IMR-90 (cell line): Measurements from ENCODE around the gene ZNF213. TPM values are rescaled to one million over a fixed set of nuclear protein-coding genes. Genes with fewer than 3 reads are reported as not detected.
A peak's percentile ranks its signal among the peaks of the same experiment; 100 is the strongest.

Experiments used
- ATAC-seq: fragments of 200-7000 bp; cut with Tn5 transposase; 2 replicates; pipeline ENCODE4 v1.9.1; 2020; ENCODE audit warnings: low read depth, mild to moderate bottlenecking, moderate library complexity
- BruUV-seq: library from RNA; stranded (reverse); fragments of 400-500 nt; replicated peaks from 2 replicates; lab custom pipeline; 2021; lab: Mats Ljungman, UMichigan
- CTCF ChIA-PET: fragments of 300-600 bp; formaldehyde crosslinking; extraction: SDS; loops from one replicate; lab custom pipeline; 2021; ENCODE audit warnings: antibody characterized with exemption; lab: Yijun Ruan, JAX
- POLR2A ChIA-PET: fragments of 300-600 bp; sonication (Branson Sonifier 250); formaldehyde crosslinking; loops from one replicate; lab custom pipeline; 2022; ENCODE audit warnings: antibody characterized with exemption; ENCODE audit not compliant: unreplicated experiment; lab: Charles Lee
- DNase-seq: peaks from one replicate; pipeline ENCODE4 v3.0.0; 2013
- H2AFZ ChIP-seq: replicated peaks from 2 replicates; pipeline ENCODE3; 2013; ENCODE audit warnings: low read length, mild to moderate bottlenecking; ENCODE audit not compliant: poor library complexity
- H2AK5ac ChIP-seq: 2 replicates; pipeline ENCODE4 v1.6.1; 2013; ENCODE audit warnings: low read depth, low read length, inconsistent platforms
- H2AK9ac ChIP-seq: replicated peaks from 2 replicates; pipeline ENCODE3; 2013; ENCODE audit warnings: mild to moderate bottlenecking, low read depth, low read length, moderate library complexity; ENCODE audit not compliant: poor library complexity
- H2BK120ac ChIP-seq: 2 replicates; pipeline ENCODE4 v1.6.1; 2013; ENCODE audit warnings: low read depth, low read length, inconsistent platforms
- H2BK15ac ChIP-seq: 3 replicates; pipeline ENCODE4 v1.6.1; 2013; ENCODE audit warnings: low read depth, low read length, inconsistent platforms
- H2BK20ac ChIP-seq: 2 replicates; pipeline ENCODE4 v1.6.1; 2013; ENCODE audit warnings: low read depth, mild to moderate bottlenecking, inconsistent platforms, low read length, moderate library complexity
- H2BK5ac ChIP-seq: 2 replicates; pipeline ENCODE4 v1.6.1; 2013; ENCODE audit warnings: mild to moderate bottlenecking, low read depth, low read length, inconsistent platforms; ENCODE audit not compliant: poor library complexity, severe bottlenecking
- H3K14ac ChIP-seq: replicated peaks from 2 replicates; pipeline ENCODE4 v1.6.1; 2013; ENCODE audit warnings: low read depth, low read length, inconsistent platforms
- H3K18ac ChIP-seq: 2 replicates; pipeline ENCODE4 v1.6.1; 2013; ENCODE audit warnings: low read depth, low read length, control low read depth
- H3K23ac ChIP-seq: 2 replicates; pipeline ENCODE4 v1.6.1; 2013; ENCODE audit warnings: low read depth, low read length, inconsistent platforms
- H3K27ac ChIP-seq: 2 replicates; pipeline ENCODE4 v1.5.1; 2013; ENCODE audit warnings: mild to moderate bottlenecking, control low read depth, low read length; ENCODE audit not compliant: insufficient read depth
- H3K27me3 ChIP-seq: 2 replicates; pipeline ENCODE4 v1.6.1; 2013; ENCODE audit warnings: low read length; ENCODE audit not compliant: control insufficient read depth, insufficient read depth
- H3K36me3 ChIP-seq: 2 replicates; pipeline ENCODE4 v1.6.1; 2013; ENCODE audit warnings: low read length, mixed read lengths; ENCODE audit not compliant: control insufficient read depth, insufficient read depth
- H3K4ac ChIP-seq: 2 replicates; pipeline ENCODE4 v1.6.1; 2013; ENCODE audit warnings: low read depth, low read length, inconsistent platforms
- H3K4me1 ChIP-seq: 2 replicates; pipeline ENCODE4 v1.6.1; 2013; ENCODE audit warnings: low read length, mixed read lengths; ENCODE audit not compliant: control insufficient read depth, insufficient read depth
- H3K4me2 ChIP-seq: 2 replicates; pipeline ENCODE4 v1.6.1; 2013; ENCODE audit warnings: low read depth, mild to moderate bottlenecking, control low read depth, low read length, moderate library complexity
- H3K4me3 ChIP-seq: 2 replicates; pipeline ENCODE4 v1.5.1; 2013; ENCODE audit warnings: low read depth, mild to moderate bottlenecking, control low read depth, low read length, moderate library complexity; ENCODE audit not compliant: insufficient read depth
- H3K56ac ChIP-seq: 2 replicates; pipeline ENCODE4 v1.6.1; 2013; ENCODE audit warnings: low read length, inconsistent platforms; ENCODE audit not compliant: insufficient read depth; ENCODE audit errors: extremely low read depth
- H3K79me1 ChIP-seq, 2 experiments: 2 replicates each; pipeline ENCODE4 v1.6.1; 2013; ENCODE audit warnings: low read length in 2 of 2, inconsistent platforms in 1 of 2, low read depth in 1 of 2
- H3K9ac ChIP-seq: 2 replicates; pipeline ENCODE4 v1.6.1; 2013; ENCODE audit warnings: low read depth, low read length, control low read depth
- H3K9me1 ChIP-seq: 2 replicates; pipeline ENCODE4 v1.6.1; 2013; ENCODE audit warnings: low read length, inconsistent platforms; ENCODE audit not compliant: insufficient read depth
- H3K9me3 ChIP-seq: 2 replicates; pipeline ENCODE4 v1.6.1; 2013; ENCODE audit warnings: low read length; ENCODE audit not compliant: control insufficient read depth, insufficient read depth
- H4K20me1 ChIP-seq: 2 replicates; pipeline ENCODE4 v1.6.1; 2013; ENCODE audit warnings: low read length, inconsistent platforms; ENCODE audit not compliant: insufficient read depth
- H4K5ac ChIP-seq: 2 replicates; pipeline ENCODE4 v1.6.1; 2013; ENCODE audit warnings: mild to moderate bottlenecking, low read depth, low read length, control low read depth
- H4K8ac ChIP-seq, 2 experiments: 2 replicates each; pipeline ENCODE4 v1.6.1; 2013; ENCODE audit warnings: low read depth in 2 of 2, low read length in 2 of 2, control low read depth in 1 of 2, inconsistent platforms in 1 of 2
- H4K91ac ChIP-seq: 2 replicates; pipeline ENCODE4 v1.6.1; 2013; ENCODE audit warnings: low read depth, low read length, inconsistent platforms; ENCODE audit not compliant: insufficient read depth
- BHLHE40 ChIP-seq: fragments of 150-350 bp; IDR thresholded peaks from 2 replicates; pipeline ENCODE4 v1.6.1; 2016; ENCODE audit warnings: mild to moderate bottlenecking, low read depth, low read length
- CEBPB ChIP-seq: IDR thresholded peaks from 2 replicates; pipeline ENCODE4 v1.6.1; 2012; ENCODE audit warnings: low read depth, low read length, improper control_type of control experiment
- CTCF ChIP-seq: conservative IDR thresholded peaks from 2 replicates; pipeline ENCODE4 v1.5.1; 2012; ENCODE audit warnings: mild to moderate bottlenecking, low read depth, low read length, improper control_type of control experiment
- FOS ChIP-seq: fragments of 150-350 bp; IDR thresholded peaks from 2 replicates; pipeline ENCODE4 v1.6.1; 2016; ENCODE audit warnings: low read depth, low read length
- MAFK ChIP-seq: IDR thresholded peaks from 2 replicates; pipeline ENCODE4 v1.6.1; 2012; ENCODE audit warnings: low read depth, low read length, improper control_type of control experiment
- MAZ ChIP-seq: IDR thresholded peaks from 2 replicates; pipeline ENCODE4 v1.6.1; 2012; ENCODE audit warnings: low read depth, mild to moderate bottlenecking, low read length, improper control_type of control experiment, moderate library complexity, borderline replicate concordance
- MXI1 ChIP-seq: IDR thresholded peaks from 2 replicates; pipeline ENCODE4 v1.6.1; 2012; ENCODE audit warnings: low read depth, mild to moderate bottlenecking, low read length, moderate library complexity, borderline replicate concordance
- POLR2A ChIP-seq: IDR thresholded peaks from 2 replicates; pipeline ENCODE4 v1.6.1; 2012; ENCODE audit warnings: mild to moderate bottlenecking, low read depth, low read length
- RAD21 ChIP-seq: IDR thresholded peaks from 2 replicates; pipeline ENCODE4 v1.6.1; 2012; ENCODE audit warnings: low read length, improper control_type of control experiment
- RFX5 ChIP-seq: IDR thresholded peaks from 2 replicates; pipeline ENCODE4 v1.8.0; 2012; ENCODE audit warnings: low read depth, mild to moderate bottlenecking, low read length, moderate library complexity
- USF2 ChIP-seq: fragments of 150-350 bp; IDR thresholded peaks from 2 replicates; pipeline ENCODE4 v1.6.1; 2017; ENCODE audit warnings: mild to moderate bottlenecking, antibody characterized with exemption, low read length, low read depth
- WGBS, 2 experiments: methylation state at CpG; one replicate each; pipeline versions ENCODE4 v1.1.5 to v1.1.7; 2013; ENCODE audit warnings: missing lambda C conversion rate in 2 of 2; ENCODE audit not compliant: insufficient read length in 1 of 2; ENCODE audit errors: extremely low coverage in 2 of 2; 5-methylcytosine and 5-hydroxymethylcytosine counted together
- dilution Hi-C: fragments of 300-500 bp; cut with HindIII; formaldehyde crosslinking; loops from one replicate; pipeline ENCODE4 v1.14.3; 2018; ENCODE audit warnings: low sequenced_read_pairs; ENCODE audit not compliant: unreplicated experiment
- in situ Hi-C: fragments of 300-500 bp; cut with MboI; formaldehyde crosslinking; loops from 3 replicates; pipeline ENCODE4 v1.14.3; 2019; ENCODE audit warnings: low sequenced_read_pairs, inconsistent platforms, mixed read lengths
- intact Hi-C: fragments of 100-400 bp; cut with micrococcal nuclease; formaldehyde crosslinking; loops from 2 replicates; pipeline ENCODE4 v1.10.0; 2022
- polyA plus RNA-seq, 3 experiments: library from polyadenylated mRNA; depleted of rRNA; stranded (reverse); fragments of >200 nt; gene quantifications; 2 replicates each; pipeline ENCODE4 v1.2.3, GENCODE V29; 2012; ENCODE audit warnings: low replicate concordance in 1 of 3
- total RNA-seq: library from RNA; depleted of rRNA; stranded (reverse); fragments of >200 nt; gene quantifications from 2 replicates; pipeline ENCODE4 v1.2.3, GENCODE V29; 2012

ZNF213 gene
- total and polyA plus RNA-seq, 2 of the 4 experiments (the other 2 are of a cell fraction) = 0.72 to 4.0 TPM

- Histone ChIP-seq H3K9me3 (no peaks in the 10 kb centered on the region), H2BK15ac (no peak overlapping the region), H3K79me1 (no peaks in the 10 kb centered on the region), H3K36me3 (no peaks in the 10 kb centered on the region), H2BK5ac (no peak overlapping the region), H2AK5ac (no peak overlapping the region), H3K4me1 (peaks cover 4% of the 10 kb centered on the region), H3K9ac (no peak overlapping the region), H4K5ac (no peak overlapping the region), H4K91ac (no peak overlapping the region), H2BK120ac (no peak overlapping the region), H3K27ac (no peak overlapping the region), H3K14ac (no peak overlapping the region), H2BK20ac (no peak overlapping the region), H3K4me2 (no peak overlapping the region), H2AK9ac (no peak overlapping the region), H3K56ac (no peak overlapping the region), H4K8ac (no peak overlapping the region), H3K4ac (no peak overlapping the region), H3K4me3 (no peak overlapping the region), H3K27me3 (peaks cover 9% of the 10 kb centered on the region; the same call in 1 of the 2 replicates), H3K23ac (no peak overlapping the region), H4K20me1 (no peaks in the 10 kb centered on the region), H3K9me1 (peaks cover 7% of the 10 kb centered on the region; the same call in 1 of the 2 replicates), H2AFZ (peak overlapping the region; percentile 10), H3K18ac (no peak overlapping the region)
- intact Hi-C loops (no loop called here), dilution Hi-C loops (no loop called here), in situ Hi-C loops (no loop called here)
- CTCF ChIA-PET = no interaction called here
- ATAC-seq (no peak), DNase-seq (no peak)
- POLR2A ChIA-PET = no interaction called here
- no TSS peak for BruUV-seq
- TF ChIP-seq USF2 = no peak
- TF ChIP-seq MAFK = no peak
- TF ChIP-seq MAZ = no peak
- TF ChIP-seq RAD21 = no peak
- TF ChIP-seq FOS = no peak
- no peak for TF ChIP-seq POLR2A
- TF ChIP-seq RFX5 = no peak
- no peak for TF ChIP-seq CTCF
- no peak for TF ChIP-seq MXI1
- no peak for TF ChIP-seq BHLHE40
- TF ChIP-seq CEBPB = no peak
- WGBS, 2 experiments = 65% methylated on average over 5 of the region's 37 CpGs; no CpG with 5 or more reads in 1 of the 2 experiments
Observed at GRCh38 chr16:3164121-3164991, 29.5 kb downstream of the ZNF213 start.
